ENCODE measurements around the gene COL7A1. TPM values are rescaled to one million over a fixed set of nuclear protein-coding genes. Genes with fewer than 3 reads are reported as not detected.
"Not testable (repeated sequence)": the region's sequence is repeated elsewhere in the genome, so short reads cannot be mapped to it uniquely, and the experiment has no call there.

Gene COL7A1
- total and polyA plus RNA-seq, 7 donors = 1.4 to 15.4 (median 3.0) TPM

GRCh38 chr3:48553886-48554845 is 41.0 kb downstream of the COL7A1 start:
- Histone ChIP-seq H3K4me1 (peaks cover 0 to 27% (median 21%) of the 10 kb centered on the region in 4 donors), H3K27ac (no peak overlapping the region), H3K9me3 (no peaks in the 10 kb centered on the region), H3K36me3 (no peaks in the 10 kb centered on the region), H3K27me3 (no peaks in the 10 kb centered on the region), H3K4me3 (no peak overlapping the region)
- intact Hi-C loops (cut with DNase I) = no loop called here
- no peak for DNase-seq
- 86 to 93% methylated on average over 14 of the region's 14 CpGs for WGBS, 2 donors
- no peak for TF ChIP-seq CTCF (IDR thresholded peaks at IDR 0.05)
- no peak for TF ChIP-seq EP300 (IDR thresholded peaks at IDR 0.05)
- TF ChIP-seq POLR2AphosphoS5 (IDR thresholded peaks at IDR 0.05) = no peak
- no peak for TF ChIP-seq POLR2A (IDR thresholded peaks at IDR 0.05)

GRCh38 chr3:48553361-48553760 is 41.8 kb downstream of the COL7A1 start:
- Histone ChIP-seq H3K4me1 (peaks cover 0 to 27% (median 19%) of the 10 kb centered on the region in 4 donors), H3K36me3 (no peaks in the 10 kb centered on the region), H3K27ac (no peak overlapping the region), H3K27me3 (no peaks in the 10 kb centered on the region), H3K4me3 (no peak overlapping the region), H3K9me3 (no peaks in the 10 kb centered on the region)
- DNase-seq = no peak
- no peak for TF ChIP-seq EP300 (IDR thresholded peaks at IDR 0.05)
- TF ChIP-seq CTCF (IDR thresholded peaks at IDR 0.05) = no peak
- WGBS, 2 donors = 82 to 86% methylated on average over 5 of the region's 5 CpGs
- intact Hi-C loops (cut with DNase I) = no loop called here

GRCh38 chr3:48552111-48552951 is 42.8 kb downstream of the COL7A1 start:
- DNase-seq = no peak
- H3K27ac ChIP-seq = no peak overlapping the region
- TF ChIP-seq POLR2A (IDR thresholded peaks at IDR 0.05) (no peak), POLR2AphosphoS5 (IDR thresholded peaks at IDR 0.05) (no peak), CTCF (IDR thresholded peaks at IDR 0.05) (no peak), EP300 (IDR thresholded peaks at IDR 0.05) (no peak)
- intact Hi-C loops (cut with DNase I) = no loop called here
- no peaks in the 10 kb centered on the region for H3K9me3 ChIP-seq
- H3K36me3 ChIP-seq = peaks cover 0 to under 1% (median 0%) of the 10 kb centered on the region in 4 donors
- H3K27me3 ChIP-seq = no peaks in the 10 kb centered on the region
- H3K4me3 ChIP-seq = no peak overlapping the region
- 53 to 78% methylated on average over 14 of the region's 14 CpGs for WGBS, 2 donors
- H3K4me1 ChIP-seq = peaks cover 0 to 16% (median 11%) of the 10 kb centered on the region in 4 donors

- H3K4me3 ChIP-seq; intact Hi-C loops (cut with DNase I); H3K9me3 ChIP-seq; H3K36me3 ChIP-seq; DNase-seq; H3K27me3 ChIP-seq; H3K27ac ChIP-seq: not testable (repeated sequence)
- peaks cover 0 to 13% (median 8%) of the 10 kb centered on the region in 4 donors for H3K4me1 ChIP-seq
- 86 to 92% methylated on average over 7 of the region's 7 CpGs for WGBS, 2 donors
Observed at GRCh38 chr3:48551651-48552050, 43.5 kb downstream of the COL7A1 start.
